ENCODE results near the gene SLC25A15.

The SLC25A15 gene

DNA sequence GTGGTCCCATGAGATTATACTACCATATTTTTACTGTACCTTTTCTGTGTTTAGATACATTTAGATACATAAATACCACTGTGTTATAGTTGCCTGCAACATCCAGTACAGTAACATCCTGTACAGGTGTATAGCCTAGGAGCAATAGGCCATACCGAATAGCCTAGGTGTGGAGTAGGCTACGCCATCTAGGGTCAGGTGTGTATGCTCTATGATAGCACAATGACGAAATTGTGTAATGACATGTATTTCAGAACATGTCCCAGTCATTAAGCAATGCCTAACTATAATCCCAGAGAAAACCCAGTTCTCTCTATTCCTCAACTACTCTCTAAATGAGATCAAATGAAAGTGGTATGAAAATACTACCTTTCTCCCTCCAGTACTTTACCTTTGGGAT is 3.9 kb downstream of the SLC25A15 start:
- H3K4me3 ChIP-seq = no peak overlapping the region
- peaks cover 43% of the 10 kb centered on the region for H3K36me3 ChIP-seq
- H4K20me1 ChIP-seq = 0 out of 2 replicates have a peak, but pooled peaks cover 5% of the 10 kb centered on the region
- no peak overlapping the region for H3K9ac ChIP-seq
- peaks cover 45% of the 10 kb centered on the region for H3K4me1 ChIP-seq
- no peak overlapping the region for H3K27ac ChIP-seq
- H3K27me3 ChIP-seq = no peaks in the 10 kb centered on the region
- TF ChIP-seq Cebpa-rat (IDR thresholded peaks at IDR 0.05) = no peak
- peak overlapping the region; percentile 56 for H3K4me2 ChIP-seq
- H3K9me3 ChIP-seq = no peaks in the 10 kb centered on the region

DNA sequence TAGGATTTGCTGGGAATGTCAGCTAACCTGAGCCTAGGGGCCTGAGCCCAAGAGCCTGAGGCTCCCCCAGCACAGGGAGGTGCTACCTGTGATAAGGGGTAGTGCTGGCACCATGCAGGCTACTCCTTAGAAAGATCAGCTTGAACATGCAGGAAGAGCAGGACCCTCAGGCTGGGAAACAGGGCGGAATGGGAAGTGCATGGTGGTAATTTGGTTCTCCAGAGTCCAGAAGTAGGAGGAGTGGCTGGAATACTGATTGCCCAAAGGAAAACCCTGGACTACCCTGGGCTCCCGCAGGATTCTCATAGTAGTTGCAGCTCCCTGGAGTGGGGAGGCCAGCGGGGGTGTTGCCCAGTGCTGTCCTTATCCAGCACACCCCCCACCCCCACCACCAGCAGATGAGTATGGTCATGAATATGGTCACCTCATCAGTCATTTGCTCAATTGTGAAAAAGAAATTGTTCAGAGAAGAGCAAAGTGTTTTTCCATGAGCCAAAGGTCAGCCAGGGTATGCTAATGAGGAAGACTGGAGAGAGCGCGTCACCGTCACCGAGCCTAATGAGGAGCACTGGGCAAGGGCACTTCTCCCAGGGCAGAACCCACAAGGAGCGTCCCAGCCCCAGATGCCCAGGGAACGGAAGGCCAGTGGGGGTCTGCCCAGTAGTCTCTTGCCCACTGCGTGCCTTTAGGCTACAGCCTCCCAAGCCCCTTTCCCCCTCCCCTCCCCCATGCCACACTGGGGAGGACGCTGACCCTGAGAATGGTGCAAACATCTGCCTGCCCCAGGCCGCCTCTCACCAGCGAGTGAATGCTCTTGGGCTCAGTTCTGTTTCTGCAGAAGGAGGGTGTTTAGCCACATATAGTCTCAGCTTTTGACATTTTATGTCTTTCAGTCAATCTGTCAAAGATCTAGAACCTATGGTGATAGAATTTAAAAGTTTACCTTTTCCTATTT is 5.3 kb downstream of the SLC25A15 start:
- Histone ChIP-seq H3K9me3 (no peaks in the 10 kb centered on the region), H3K9ac (no peak overlapping the region), H3K4me3 (no peak overlapping the region), H3K4me2 (no peak overlapping the region), H4K20me1 (0 out of 2 replicates have a peak, but pooled peaks cover 5% of the 10 kb centered on the region), H3K27me3 (no peaks in the 10 kb centered on the region), H3K27ac (no peak overlapping the region), H3K4me1 (peaks cover 50% of the 10 kb centered on the region), H3K36me3 (peaks cover 50% of the 10 kb centered on the region)
- no peak for TF ChIP-seq Cebpa-rat (IDR thresholded peaks at IDR 0.05)

DNA sequence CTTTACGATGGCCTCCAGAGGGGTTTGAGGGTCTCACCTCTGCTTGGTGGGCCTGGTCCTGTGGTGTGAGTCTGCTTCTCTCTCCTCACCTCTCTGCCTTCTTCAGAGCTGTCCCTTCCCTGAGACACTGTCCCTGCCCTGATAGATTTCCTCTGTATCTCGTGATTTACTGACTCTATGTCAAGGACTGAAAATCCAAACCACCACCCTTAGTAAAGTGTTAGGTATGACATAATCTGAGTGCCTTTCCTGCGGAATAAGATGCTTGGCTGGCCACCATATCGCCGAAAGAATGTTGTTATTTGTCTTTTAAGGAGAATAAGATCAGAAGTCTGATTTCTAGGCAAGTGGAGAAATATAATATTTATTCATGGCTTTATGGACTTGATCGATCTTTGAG is 7.2 kb downstream of the SLC25A15 start:
- Histone ChIP-seq H3K4me2 (no peak overlapping the region), H3K27ac (no peak overlapping the region), H3K4me1 (peaks cover 39% of the 10 kb centered on the region), H3K27me3 (no peaks in the 10 kb centered on the region), H3K9ac (no peak overlapping the region), H3K36me3 (peaks cover 69% of the 10 kb centered on the region), H3K9me3 (no peaks in the 10 kb centered on the region), H4K20me1 (0 out of 2 replicates have a peak, but pooled peaks cover 5% of the 10 kb centered on the region), H3K4me3 (no peak overlapping the region)
- no peak for TF ChIP-seq Cebpa-rat (IDR thresholded peaks at IDR 0.05)

DNA sequence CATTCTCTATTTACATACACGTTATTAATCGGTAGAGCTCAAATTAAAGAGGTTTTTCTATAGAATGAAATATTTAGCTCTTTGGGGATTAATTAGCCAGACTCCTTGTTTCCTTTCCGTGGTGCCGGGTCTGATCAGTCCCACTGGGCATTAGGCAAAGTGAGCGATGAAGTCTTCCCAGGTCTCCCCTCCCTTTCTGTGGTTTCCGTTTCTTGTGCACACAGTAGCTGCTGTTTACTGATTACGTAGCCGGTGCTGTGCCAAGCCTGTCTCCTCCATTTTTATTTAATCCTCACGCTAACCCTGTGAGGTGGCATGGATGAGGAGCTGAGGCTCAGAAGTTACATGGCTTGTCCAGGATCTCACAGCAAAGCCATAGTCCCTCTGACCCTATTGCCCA is 9.0 kb downstream of the SLC25A15 start:
- TF ChIP-seq Cebpa-rat (IDR thresholded peaks at IDR 0.05) = no peak
- Histone ChIP-seq H3K4me1 (peaks cover 22% of the 10 kb centered on the region), H3K9me3 (no peaks in the 10 kb centered on the region), H3K4me2 (peak overlapping the region; percentile 74), H3K36me3 (peaks cover 81% of the 10 kb centered on the region), H3K9ac (peak overlapping the region; percentile 34; the same call in 1 of the 2 replicates), H3K4me3 (no peak overlapping the region), H3K27me3 (no peaks in the 10 kb centered on the region), H4K20me1 (0 out of 2 replicates have a peak, but pooled peaks cover 5% of the 10 kb centered on the region), H3K27ac (peak overlapping the region; percentile 70)

DNA sequence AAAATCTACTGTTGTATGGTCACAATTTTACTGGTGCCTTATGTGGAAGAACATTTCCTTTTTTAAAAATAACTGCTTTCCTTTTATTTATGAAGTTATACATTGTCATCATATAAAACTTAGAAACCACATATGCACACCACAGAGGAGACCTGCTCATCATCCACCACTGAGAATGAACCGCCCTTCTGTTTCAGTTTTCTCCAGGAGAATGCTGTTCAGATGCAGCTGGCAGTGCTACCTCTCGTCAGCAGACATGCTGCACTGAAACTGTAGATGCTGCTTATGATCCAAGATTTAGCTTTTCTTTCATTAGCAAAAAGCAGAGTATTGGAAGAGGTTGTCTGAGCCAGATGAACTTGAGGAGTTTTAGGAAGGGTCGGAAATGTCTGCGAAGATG is 10.1 kb downstream of the SLC25A15 start:
- H3K36me3 ChIP-seq = peaks cover 78% of the 10 kb centered on the region
- no peak overlapping the region for H3K4me2 ChIP-seq
- H3K9me3 ChIP-seq = no peaks in the 10 kb centered on the region
- H3K4me3 ChIP-seq = no peak overlapping the region
- H3K27ac ChIP-seq = no peak overlapping the region
- no peak overlapping the region for H3K9ac ChIP-seq
- no peak for TF ChIP-seq Cebpa-rat (IDR thresholded peaks at IDR 0.05)
- H3K27me3 ChIP-seq = no peaks in the 10 kb centered on the region
- H3K4me1 ChIP-seq = peaks cover 22% of the 10 kb centered on the region
- 0 out of 2 replicates have a peak, but pooled peaks cover 5% of the 10 kb centered on the region for H4K20me1 ChIP-seq

DNA sequence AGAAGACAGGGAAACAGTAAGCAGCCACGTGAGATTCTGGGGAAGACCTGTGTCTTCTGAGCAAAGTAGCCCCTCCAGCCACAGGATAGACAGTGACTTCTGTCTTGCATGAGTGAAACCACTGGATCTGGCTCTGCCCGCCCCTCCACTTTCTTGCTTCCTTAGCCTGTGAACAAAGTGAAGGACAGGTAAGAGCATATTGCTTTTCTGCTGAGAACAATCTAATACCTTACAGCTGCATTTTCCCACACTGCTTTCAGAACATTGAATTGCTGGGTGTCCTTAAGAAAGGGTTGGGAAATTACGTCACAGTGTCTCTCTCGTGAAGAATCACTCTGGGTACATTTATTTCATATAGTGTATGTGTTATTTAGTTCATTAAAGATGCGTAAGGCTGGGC is 11.1 kb downstream of the SLC25A15 start:
- Histone ChIP-seq H3K27me3 (no peaks in the 10 kb centered on the region), H3K9me3 (no peaks in the 10 kb centered on the region), H3K4me1 (peaks cover 22% of the 10 kb centered on the region), H3K4me2 (no peak overlapping the region), H3K4me3 (no peak overlapping the region), H4K20me1 (0 out of 2 replicates have a peak, but pooled peaks cover 5% of the 10 kb centered on the region), H3K27ac (no peak overlapping the region), H3K9ac (no peak overlapping the region), H3K36me3 (peaks cover 78% of the 10 kb centered on the region)
- no peak for TF ChIP-seq Cebpa-rat (IDR thresholded peaks at IDR 0.05)

DNA sequence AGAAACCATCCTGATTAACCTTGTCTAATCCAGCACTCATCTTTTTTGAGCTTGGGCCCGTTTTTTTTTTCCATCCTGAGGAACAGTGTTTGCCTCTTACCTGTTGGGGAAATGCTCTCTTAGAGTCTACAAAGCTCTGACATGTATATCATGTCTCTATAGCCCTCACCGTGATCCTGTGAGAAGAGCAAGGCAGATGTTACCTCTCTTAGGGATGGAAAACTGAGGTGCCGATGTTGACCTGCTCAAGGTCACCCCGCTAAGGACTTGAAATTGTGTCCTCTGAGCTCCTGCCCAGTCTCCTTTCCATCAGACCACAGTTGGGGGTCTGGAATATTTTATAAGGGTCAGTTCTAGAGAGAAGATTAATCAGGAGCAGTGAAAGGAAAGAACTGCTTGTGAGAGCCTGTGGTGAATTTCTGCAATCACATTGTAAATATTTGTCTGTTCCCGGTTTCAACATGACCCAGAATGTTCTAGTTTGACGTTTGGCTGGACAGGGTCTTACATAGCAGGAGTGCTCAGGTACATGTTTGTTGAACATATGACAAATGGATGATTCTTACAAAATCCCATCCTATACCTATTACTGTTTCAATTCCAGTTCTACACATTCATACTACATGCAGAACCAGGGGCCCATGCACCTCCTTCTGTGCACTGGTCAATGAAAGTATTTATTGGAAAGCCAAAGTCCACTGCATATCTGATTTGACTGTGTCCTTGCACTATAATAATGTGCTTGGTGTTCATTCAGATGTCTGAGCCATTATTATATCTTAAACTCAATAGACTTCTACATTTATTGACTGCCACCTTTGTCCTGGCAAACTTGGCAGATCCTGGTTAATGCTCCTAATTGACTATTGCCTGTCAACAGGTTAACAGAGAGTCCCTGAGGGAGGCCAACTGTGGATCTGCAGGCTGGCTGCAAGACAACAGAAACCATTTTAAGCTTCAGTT is 12.1 kb downstream of the SLC25A15 start:
- H3K4me3 ChIP-seq = no peak overlapping the region
- H3K9ac ChIP-seq = no peak overlapping the region
- peaks cover 78% of the 10 kb centered on the region for H3K36me3 ChIP-seq
- 0 out of 2 replicates have a peak, but pooled peaks cover 5% of the 10 kb centered on the region for H4K20me1 ChIP-seq
- peaks cover 22% of the 10 kb centered on the region for H3K4me1 ChIP-seq
- no peaks in the 10 kb centered on the region for H3K9me3 ChIP-seq
- TF ChIP-seq Cebpa-rat (IDR thresholded peaks at IDR 0.05) = no peak
- H3K4me2 ChIP-seq = no peak overlapping the region
- H3K27me3 ChIP-seq = no peaks in the 10 kb centered on the region
- no peak overlapping the region for H3K27ac ChIP-seq

DNA sequence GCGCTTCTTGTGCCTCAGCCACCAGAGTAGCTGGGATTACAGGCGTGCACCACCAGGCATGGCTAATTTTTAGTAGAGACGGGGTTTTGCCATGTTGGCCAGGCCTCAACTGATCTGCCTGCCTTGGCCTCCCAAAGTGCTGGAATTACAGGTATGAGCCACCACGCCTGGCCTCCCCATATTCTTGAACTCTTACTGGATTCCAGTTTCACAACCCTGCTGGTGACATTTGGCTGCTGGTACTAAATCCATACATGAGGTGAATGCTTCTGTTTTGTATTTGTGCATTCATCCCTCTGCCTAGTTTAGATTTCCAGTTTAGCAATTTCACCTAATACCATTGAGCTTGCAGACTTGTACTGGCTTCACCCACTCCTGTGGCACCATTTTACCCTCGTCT is 13.9 kb downstream of the SLC25A15 start:
- Histone ChIP-seq H3K4me3 (no peak overlapping the region), H3K4me2 (no peak overlapping the region), H3K27ac (no peak overlapping the region), H3K4me1 (peaks cover 11% of the 10 kb centered on the region), H3K36me3 (peaks cover 86% of the 10 kb centered on the region), H4K20me1 (no peaks in the 10 kb centered on the region), H3K9ac (no peak overlapping the region), H3K27me3 (no peaks in the 10 kb centered on the region), H3K9me3 (no peaks in the 10 kb centered on the region)
- no peak for TF ChIP-seq Cebpa-rat (IDR thresholded peaks at IDR 0.05)

DNA sequence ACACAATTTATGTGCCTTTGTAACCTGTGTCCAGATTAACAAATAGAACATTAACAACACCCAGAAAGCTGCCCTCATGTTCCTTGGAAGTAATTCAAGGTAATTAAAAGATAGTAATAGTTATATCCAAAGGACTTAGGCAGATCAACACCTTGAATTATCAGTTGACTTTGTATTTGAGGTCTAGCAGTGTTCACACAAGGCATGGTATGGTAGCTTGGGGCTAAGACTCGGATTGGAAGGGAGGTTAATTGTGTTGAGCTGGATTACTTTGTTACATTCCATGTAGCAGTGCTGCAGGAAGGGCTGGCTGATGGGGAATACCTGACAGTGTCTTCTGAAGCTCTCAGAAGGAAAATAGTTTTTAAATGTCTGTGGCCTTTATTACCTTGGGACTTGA is 16.8 kb downstream of the SLC25A15 start:
- Histone ChIP-seq H3K4me3 (no peak overlapping the region), H3K4me1 (no peaks in the 10 kb centered on the region), H3K9ac (no peak overlapping the region), H3K36me3 (peaks cover 93% of the 10 kb centered on the region), H3K4me2 (no peak overlapping the region), H3K27ac (no peak overlapping the region), H3K9me3 (no peaks in the 10 kb centered on the region), H4K20me1 (no peaks in the 10 kb centered on the region), H3K27me3 (no peaks in the 10 kb centered on the region)
- no peak for TF ChIP-seq Cebpa-rat (IDR thresholded peaks at IDR 0.05)

Measured in BLaER1 (cell line).